Vagina (tissue), 2 donors: ENCODE data around the gene TMX1.
A peak's percentile ranks its signal among the peaks of the same experiment; 100 is the strongest.

ENCODE experiments used
- POLR2A ChIP-seq, 2 donors: fragments of 450-650 bp; IDR thresholded peaks; one replicate each; pipeline ENCODE4 v1.6.1; 2017; ENCODE audit warnings: antibody characterized with exemption in 2 of 2, mild to moderate bottlenecking in 2 of 2, moderate library complexity in 2 of 2
- POLR2AphosphoS5 ChIP-seq, 2 donors: sonication (generic); formaldehyde crosslinking; IDR thresholded peaks; one replicate each; pipeline ENCODE4 v1.9.0; 2017; ENCODE audit warnings: antibody characterized with exemption in 2 of 2, mild to moderate bottlenecking in 2 of 2, low read depth in 1 of 2; ENCODE audit not compliant: insufficient read depth in 1 of 2
- TF ChIP-seq, protein P1 (sequence below), 3 experiments: fragments of 450-650 bp in 2 of 3; fragments of 200-600 bp in 1 of 3; sonication (generic) in 1 of 3; IDR thresholded peaks; one replicate each; pipeline ENCODE4 v1.5.1; 2017 to 2019; ENCODE audit warnings: antibody characterized with exemption in 3 of 3, mild to moderate bottlenecking in 2 of 3, moderate library complexity in 2 of 3

DNA sequence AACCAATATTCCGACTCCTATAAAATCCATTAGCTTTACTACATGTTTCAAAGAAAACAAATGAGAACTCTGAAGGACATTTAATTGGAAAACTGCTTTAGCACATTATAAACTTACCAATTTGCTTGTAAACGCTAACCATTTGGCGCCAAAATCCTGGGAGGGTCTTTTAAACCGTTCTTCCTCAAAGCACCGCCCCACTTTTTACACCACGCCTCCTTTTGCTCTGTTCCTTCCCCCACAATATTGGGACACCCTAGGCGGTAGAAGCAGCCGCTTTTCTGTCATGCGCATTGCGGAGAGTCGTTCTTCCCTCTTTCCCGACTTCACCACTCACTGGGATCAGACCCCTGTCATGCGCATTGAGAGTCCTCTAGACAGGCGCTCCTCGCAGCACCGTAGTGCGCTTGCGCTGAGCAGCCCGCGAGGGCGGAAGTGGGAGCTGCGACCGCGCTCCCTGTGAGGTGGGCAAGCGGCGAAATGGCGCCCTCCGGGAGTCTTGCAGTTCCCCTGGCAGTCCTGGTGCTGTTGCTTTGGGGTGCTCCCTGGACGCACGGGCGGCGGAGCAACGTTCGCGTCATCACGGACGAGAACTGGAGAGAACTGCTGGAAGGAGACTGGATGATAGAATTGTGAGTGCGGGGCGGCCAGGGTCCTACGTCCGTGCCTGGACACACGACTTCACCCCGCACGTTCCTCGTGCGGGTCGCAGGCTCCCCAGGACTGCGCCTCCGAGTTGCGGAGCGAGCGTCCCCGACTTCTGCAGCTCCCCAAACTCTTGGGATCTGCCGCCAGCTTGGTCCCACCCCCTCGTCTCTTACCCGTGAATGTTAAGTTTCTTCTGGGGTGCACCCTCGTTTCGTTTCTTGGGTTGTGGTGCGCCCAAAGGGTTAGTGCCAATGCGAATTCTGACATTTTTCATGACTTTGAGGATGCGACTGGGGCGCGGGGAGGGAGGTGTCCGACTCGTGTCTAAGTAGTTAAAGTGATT is at the start of gene TMX1:
- TF ChIP-seq POLR2A (IDR thresholded peaks at IDR 0.05) (peak in 1 of 2 donors; percentile 66), POLR2AphosphoS5 (IDR thresholded peaks at IDR 0.05; ENCODE audit: insufficient read depth in 1 of 2, low read depth in 1 of 2) (peak; percentile 96 to 97)
- TF ChIP-seq, protein P1, sequence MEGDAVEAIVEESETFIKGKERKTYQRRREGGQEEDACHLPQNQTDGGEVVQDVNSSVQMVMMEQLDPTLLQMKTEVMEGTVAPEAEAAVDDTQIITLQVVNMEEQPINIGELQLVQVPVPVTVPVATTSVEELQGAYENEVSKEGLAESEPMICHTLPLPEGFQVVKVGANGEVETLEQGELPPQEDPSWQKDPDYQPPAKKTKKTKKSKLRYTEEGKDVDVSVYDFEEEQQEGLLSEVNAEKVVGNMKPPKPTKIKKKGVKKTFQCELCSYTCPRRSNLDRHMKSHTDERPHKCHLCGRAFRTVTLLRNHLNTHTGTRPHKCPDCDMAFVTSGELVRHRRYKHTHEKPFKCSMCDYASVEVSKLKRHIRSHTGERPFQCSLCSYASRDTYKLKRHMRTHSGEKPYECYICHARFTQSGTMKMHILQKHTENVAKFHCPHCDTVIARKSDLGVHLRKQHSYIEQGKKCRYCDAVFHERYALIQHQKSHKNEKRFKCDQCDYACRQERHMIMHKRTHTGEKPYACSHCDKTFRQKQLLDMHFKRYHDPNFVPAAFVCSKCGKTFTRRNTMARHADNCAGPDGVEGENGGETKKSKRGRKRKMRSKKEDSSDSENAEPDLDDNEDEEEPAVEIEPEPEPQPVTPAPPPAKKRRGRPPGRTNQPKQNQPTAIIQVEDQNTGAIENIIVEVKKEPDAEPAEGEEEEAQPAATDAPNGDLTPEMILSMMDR (IDR thresholded peaks at IDR 0.05): no peak
